HG03025 (cell line): ENCODE measurements around the gene GOLGA6L10.
"Not testable (repeated sequence)": the region's sequence is repeated elsewhere in the genome, so short reads cannot be mapped to it uniquely, and the experiment has no call there.

ENCODE experiments used
- ATAC-seq: cut with Tn5 transposase; IDR thresholded peaks from one replicate; pipeline ENCODE4 v1.9.1; 2021; ENCODE audit warnings: mild to moderate bottlenecking, moderate library complexity; ENCODE audit not compliant: unreplicated experiment, low FRiP score

GOLGA6L10 gene, protein sequence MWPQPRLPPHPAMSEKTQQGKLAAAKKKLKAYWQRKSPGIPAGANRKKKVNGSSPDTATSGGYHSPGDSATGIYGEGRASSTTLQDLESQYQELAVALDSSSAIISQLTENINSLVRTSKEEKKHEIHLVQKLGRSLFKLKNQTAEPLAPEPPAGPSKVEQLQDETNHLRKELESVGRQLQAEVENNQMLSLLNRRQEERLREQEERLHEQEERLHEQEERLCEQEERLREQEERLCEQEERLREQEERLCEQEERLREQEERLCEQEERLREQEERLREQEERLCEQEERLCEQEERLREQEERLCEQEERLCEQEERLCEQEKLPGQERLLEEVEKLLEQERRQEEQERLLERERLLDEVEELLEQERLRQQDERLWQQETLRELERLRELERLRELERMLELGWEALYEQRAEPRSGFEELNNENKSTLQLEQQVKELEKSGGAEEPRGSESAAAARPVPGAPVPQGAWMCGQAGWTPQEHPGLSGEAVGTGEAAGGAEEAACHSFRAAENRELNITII

GRCh38 chr15:82349375-82349774 is at the start of gene GOLGA6L10:
Gene GOLGA6L10, minus strand, starts transcription at chr15:82349475. Its CDS starts 100 bp downstream, at chr15:82349375.
- not testable (repeated sequence) for ATAC-seq

GRCh38 chr15:82398785-82399184 is 49.5 kb upstream of the GOLGA6L10 start:
- ATAC-seq, result no peak

DNA sequence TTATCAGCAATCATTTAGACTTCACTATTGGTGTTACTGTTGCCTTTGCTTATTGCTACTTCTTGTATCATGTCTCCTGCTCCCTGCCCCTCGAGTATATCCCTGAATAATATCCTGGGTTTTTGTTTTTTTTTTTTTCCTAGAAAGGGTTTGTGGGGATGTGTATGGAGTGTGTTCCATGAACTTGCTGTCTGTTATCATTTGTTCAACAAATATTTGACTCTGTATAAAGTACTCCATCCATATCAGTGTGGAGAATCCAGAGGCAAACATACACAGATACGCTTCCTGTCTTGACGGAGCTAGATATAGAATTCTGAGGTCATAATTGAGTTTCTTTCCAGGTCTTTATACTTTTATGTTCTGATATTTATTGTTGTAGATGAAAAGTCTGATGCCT is 48.5 kb upstream of the GOLGA6L10 start:
- no peak for ATAC-seq

DNA sequence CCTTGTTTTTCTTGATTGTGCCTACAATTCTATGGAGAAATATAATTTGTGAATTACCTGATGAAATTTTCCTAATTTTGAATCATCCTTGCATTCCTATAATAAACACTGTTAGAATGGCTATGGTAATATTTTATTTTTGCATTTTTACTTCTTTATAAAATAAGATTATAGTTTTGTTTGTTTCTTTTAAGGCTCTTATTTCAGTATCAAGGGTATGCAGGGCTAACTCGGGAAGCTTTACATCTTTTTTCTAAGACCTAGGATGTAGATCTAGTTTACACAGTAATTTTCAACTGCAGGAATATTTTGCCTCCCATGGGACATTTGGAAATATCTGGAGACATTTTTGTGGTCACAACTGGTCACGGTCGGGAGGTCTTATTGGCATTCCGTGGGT is 46.5 kb upstream of the GOLGA6L10 start:
- not testable (repeated sequence) for ATAC-seq

GRCh38 chr15:82393671-82394070 is 44.4 kb upstream of the GOLGA6L10 start:
- no peak for ATAC-seq

- ATAC-seq, result not testable (repeated sequence)
Observed at GRCh38 chr15:82392077-82392476, 42.8 kb upstream of the GOLGA6L10 start.

- not testable (repeated sequence) for ATAC-seq
Observed at GRCh38 chr15:82390152-82390551, 40.9 kb upstream of the GOLGA6L10 start.

GRCh38 chr15:82387209-82387608 is 37.9 kb upstream of the GOLGA6L10 start:
- ATAC-seq, result not testable (repeated sequence)

DNA sequence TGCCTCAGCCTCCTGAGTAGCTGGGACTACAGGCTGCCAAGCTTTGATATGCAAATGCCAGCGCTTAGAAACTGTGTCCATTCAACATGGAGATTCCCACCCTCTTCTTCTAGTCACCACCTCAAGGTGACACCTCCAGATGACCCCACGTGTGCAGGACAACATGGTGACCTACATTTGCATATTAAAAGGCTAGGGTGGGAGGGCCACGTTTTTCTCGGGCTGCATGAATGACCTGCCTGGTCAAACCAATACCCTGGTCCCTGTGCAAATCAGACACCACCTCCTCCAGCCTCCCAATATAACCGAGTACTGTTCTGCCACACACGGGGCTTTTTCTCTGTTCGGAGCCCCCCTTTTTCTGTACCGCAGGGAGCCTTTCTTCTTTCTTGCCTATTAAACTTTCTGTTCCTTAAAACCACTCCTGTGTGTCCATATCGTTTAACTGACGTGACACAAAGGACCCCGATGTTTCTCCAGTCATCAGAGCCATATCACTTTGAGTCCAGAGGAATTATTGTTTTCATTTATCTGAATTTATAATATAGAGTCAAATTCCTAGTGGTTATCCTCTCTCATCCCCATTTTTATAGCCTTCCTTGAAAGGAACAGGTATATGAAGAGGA is 32.2 kb upstream of the GOLGA6L10 start:
- not testable (repeated sequence) for ATAC-seq

DNA sequence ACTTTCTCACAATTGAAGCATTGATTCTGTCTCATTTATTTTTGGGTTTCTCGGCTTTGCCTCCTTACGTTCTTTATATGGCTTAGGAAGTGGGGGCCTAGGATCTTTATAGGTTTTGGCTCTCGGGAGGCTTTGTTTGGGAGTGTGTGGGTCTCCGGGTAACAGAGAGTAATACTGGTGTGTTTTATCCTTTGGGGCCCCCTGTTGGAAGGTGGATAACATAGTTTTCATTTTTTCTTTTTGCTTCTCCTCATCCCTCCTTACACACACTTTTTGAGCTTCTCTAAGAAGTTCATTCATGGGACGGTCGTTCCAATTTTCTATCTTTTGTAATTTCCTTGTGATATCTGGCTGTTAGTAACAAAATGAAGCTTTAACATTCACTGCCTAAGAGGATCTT is 30.3 kb upstream of the GOLGA6L10 start:
- ATAC-seq, result not testable (repeated sequence)

DNA sequence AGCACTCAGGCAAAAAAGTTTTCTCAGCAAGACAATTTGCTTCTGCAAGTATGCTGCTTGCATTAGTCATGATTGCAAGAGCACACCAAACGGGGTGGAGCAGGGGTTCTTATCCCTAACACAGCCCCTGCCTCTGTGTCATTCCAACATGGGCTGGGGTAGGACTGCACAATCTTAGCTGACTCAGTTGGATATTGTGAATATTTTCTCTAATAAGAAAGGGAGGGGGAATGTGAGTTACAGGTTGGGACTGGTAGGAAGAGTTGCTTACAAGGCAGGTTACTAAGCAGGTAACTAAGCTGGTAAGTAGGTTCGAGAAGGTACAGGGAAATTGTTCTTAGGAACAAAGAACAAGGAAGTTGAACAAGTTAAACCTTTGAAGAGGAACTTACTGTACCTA is 24.4 kb upstream of the GOLGA6L10 start:
- ATAC-seq, result not testable (repeated sequence)

GRCh38 chr15:82371656-82372055 is 22.4 kb upstream of the GOLGA6L10 start:
- no peak for ATAC-seq

GRCh38 chr15:82367790-82368189 is 18.5 kb upstream of the GOLGA6L10 start:
- ATAC-seq, result not testable (repeated sequence)

GRCh38 chr15:82365692-82366323 is 16.5 kb upstream of the GOLGA6L10 start:
- ATAC-seq, result peak; percentile 94

GRCh38 chr15:82364548-82364947 is 15.3 kb upstream of the GOLGA6L10 start:
- ATAC-seq, result not testable (repeated sequence)

DNA sequence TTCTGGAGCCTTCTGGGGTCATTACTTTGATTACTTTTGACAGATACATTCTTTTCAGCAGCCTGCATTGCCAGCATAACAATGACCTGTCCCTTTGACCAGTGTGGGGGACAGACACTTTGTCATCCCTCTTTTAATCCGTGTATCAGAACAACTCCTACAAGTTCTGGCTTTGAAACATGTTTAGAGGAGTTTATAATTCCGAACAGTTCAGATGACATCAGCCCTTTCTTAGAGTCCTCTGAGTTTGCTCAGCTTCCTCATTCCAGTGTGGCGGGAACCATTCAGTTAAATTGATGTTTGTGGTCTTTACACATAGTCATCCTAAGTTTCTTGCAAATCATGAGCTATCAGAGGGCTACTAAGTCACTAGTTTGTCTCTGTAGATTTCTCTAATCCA is 13.5 kb upstream of the GOLGA6L10 start:
- ATAC-seq, result not testable (repeated sequence)

- not testable (repeated sequence) for ATAC-seq
Observed at GRCh38 chr15:82360618-82361017, 11.3 kb upstream of the GOLGA6L10 start.

GRCh38 chr15:82355055-82355454 is 5.8 kb upstream of the GOLGA6L10 start:
- not testable (repeated sequence) for ATAC-seq

GRCh38 chr15:82354546-82354945 is 5.3 kb upstream of the GOLGA6L10 start:
- not testable (repeated sequence) for ATAC-seq

DNA sequence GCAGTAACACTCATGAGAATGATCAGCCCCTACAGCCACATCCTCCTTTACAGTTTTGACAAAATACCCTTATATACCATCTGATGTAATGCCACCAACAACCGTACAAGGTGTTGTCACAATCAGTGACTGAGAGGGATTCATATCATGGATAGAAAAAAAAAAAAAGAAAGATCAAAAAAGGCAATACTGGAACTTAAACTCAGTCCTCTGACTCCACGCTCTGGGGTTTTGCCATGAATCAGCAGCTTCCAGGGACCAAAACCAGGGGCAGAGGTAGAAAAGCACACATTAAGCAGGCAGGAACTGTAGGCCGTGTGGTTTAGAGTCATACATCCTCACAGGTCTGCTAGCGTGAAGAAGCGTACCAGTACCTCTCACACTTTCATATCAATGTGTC is 1.6 kb downstream of the GOLGA6L10 start:
- not testable (repeated sequence) for ATAC-seq

GRCh38 chr15:82345176-82345575 is 4.1 kb downstream of the GOLGA6L10 start:
- ATAC-seq, result not testable (repeated sequence)
